Upper lobe of right lung (tissue), 1 donor: ENCODE results near the gene TTLL6. TPM values are rescaled to one million over a fixed set of nuclear protein-coding genes. Genes with fewer than 3 reads are reported as not detected.
"Not testable (repeated sequence)": the region's sequence is repeated elsewhere in the genome, so short reads cannot be mapped to it uniquely, and the experiment has no call there.

ENCODE experiments used
- ATAC-seq: fragments of 200-7000 bp; cut with Tn5 transposase; one replicate; pipeline ENCODE4 v1.9.1; 2020; ENCODE audit warnings: mild to moderate bottlenecking, moderate library complexity
- DNase-seq: peaks from one replicate; pipeline ENCODE4 v3.0.0-alpha.2; 2020
- H3K27ac ChIP-seq: fragments of 200-600 bp; one replicate; pipeline ENCODE4 v1.8.0; 2022
- H3K27me3 ChIP-seq: fragments of 200-600 bp; one replicate; pipeline ENCODE4 v1.8.0; 2022; ENCODE audit warnings: mild to moderate bottlenecking
- H3K36me3 ChIP-seq: fragments of 200-600 bp; one replicate; pipeline ENCODE4 v1.8.0; 2022
- H3K4me1 ChIP-seq: fragments of 200-600 bp; one replicate; pipeline ENCODE4 v1.8.0; 2022
- H3K4me3 ChIP-seq: fragments of 200-600 bp; one replicate; pipeline ENCODE4 v1.8.0; 2022; ENCODE audit warnings: mild to moderate bottlenecking
- H3K9me3 ChIP-seq: fragments of 200-600 bp; one replicate; pipeline ENCODE4 v1.8.0; 2022
- CTCF ChIP-seq: fragments of 200-600 bp; IDR thresholded peaks from one replicate; pipeline ENCODE4 v1.8.0; 2022; ENCODE audit warnings: antibody characterized with exemption
- intact Hi-C: fragments of 100-400 bp; cut with DNase I; formaldehyde crosslinking; loops from one replicate; pipeline ENCODE4 v1.11.0; 2022
- total RNA-seq: library from RNA; stranded (reverse); fragmentation: NEBNext Ultra II Directional; extraction: Animal tissue kit (Norgen Biotek cat#: 25700); gene quantifications from one replicate; pipeline ENCODE4 v1.2.1, GENCODE V29; 2021
- donor health status: DM: no; HTN: yes; CAD: no; lungs with severe emphysema.

The TTLL6 gene
- total RNA-seq, 1 donor from 2014 or later = 0.20 TPM

DNA sequence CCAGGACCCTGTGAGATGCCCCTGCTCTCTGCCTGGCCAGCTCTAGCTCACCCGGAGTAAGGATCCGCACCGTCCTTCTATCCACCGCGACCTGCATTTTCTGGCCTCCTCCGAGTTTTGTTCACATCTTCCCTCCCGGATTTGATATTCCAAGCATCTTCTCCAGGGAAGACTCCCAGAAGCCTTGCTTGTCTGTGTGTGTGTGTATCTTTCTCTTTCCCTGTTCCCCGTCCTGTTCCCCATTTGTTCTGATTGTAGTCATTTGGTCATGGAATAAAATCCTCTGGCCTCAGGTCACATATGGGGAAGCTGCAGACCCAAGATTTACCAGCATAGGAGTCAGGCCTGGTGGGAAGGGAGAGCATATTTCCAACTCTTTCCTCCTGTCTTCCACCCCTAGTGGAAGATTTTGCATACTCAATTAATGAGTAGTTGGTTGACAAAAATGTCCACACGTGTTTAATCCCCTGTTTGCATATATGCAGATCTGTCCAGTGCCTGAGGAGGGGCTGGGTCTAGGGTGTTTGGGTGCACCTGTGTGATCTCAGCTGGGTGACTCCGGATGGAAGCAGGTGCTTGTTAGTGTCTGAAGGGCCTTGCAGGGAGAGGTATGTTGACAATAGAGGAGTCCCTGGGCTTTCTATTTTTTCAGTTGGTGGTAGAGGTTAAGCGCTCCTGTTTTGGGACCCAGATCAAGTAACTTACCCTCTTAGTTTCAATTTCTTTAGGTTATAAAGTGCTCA, 96.6 kb downstream of the TTLL6 start:
- DNase-seq (no peak), ATAC-seq (no peak)
- intact Hi-C loops = no loop called here
- H3K27ac ChIP-seq = no peak overlapping the region
- peaks cover 13% of the 10 kb centered on the region for H3K4me1 ChIP-seq
- H3K9me3 ChIP-seq = no peaks in the 10 kb centered on the region
- TF ChIP-seq CTCF = no peak
- no peak overlapping the region for H3K4me3 ChIP-seq
- H3K27me3 ChIP-seq = peaks cover 100% of the 10 kb centered on the region
- no peaks in the 10 kb centered on the region for H3K36me3 ChIP-seq

GRCh38 chr17:48719642-48720265, 97.3 kb downstream of the TTLL6 start:
- Histone ChIP-seq H3K27ac (no peak overlapping the region), H3K4me3 (no peak overlapping the region), H3K36me3 (no peaks in the 10 kb centered on the region), H3K27me3 (peaks cover 100% of the 10 kb centered on the region), H3K9me3 (no peaks in the 10 kb centered on the region), H3K4me1 (peaks cover 13% of the 10 kb centered on the region)
- TF ChIP-seq CTCF = no peak
- intact Hi-C loops = no loop called here
- no peak for ATAC-seq
- DNase-seq = no peak

- Histone ChIP-seq H3K27me3 (peaks cover 100% of the 10 kb centered on the region), H3K36me3 (no peaks in the 10 kb centered on the region), H3K4me3 (no peak overlapping the region), H3K4me1 (peaks cover 8% of the 10 kb centered on the region), H3K9me3 (no peaks in the 10 kb centered on the region), H3K27ac (no peak overlapping the region)
- intact Hi-C loops = no loop called here
- DNase-seq (no peak), ATAC-seq (no peak)
- TF ChIP-seq CTCF = no peak
Observed at GRCh38 chr17:48718761-48719641, 98.0 kb downstream of the TTLL6 start.

- Histone ChIP-seq H3K27me3 (peaks cover 100% of the 10 kb centered on the region), H3K4me1 (peaks cover under 1% of the 10 kb centered on the region), H3K36me3 (no peaks in the 10 kb centered on the region), H3K4me3 (no peak overlapping the region), H3K27ac (no peak overlapping the region), H3K9me3 (no peaks in the 10 kb centered on the region)
- no peak for ATAC-seq
- no peak for TF ChIP-seq CTCF
- intact Hi-C loops = no loop called here
- DNase-seq = no peak
Observed at GRCh38 chr17:48718227-48718760, 98.7 kb downstream of the TTLL6 start.

DNA sequence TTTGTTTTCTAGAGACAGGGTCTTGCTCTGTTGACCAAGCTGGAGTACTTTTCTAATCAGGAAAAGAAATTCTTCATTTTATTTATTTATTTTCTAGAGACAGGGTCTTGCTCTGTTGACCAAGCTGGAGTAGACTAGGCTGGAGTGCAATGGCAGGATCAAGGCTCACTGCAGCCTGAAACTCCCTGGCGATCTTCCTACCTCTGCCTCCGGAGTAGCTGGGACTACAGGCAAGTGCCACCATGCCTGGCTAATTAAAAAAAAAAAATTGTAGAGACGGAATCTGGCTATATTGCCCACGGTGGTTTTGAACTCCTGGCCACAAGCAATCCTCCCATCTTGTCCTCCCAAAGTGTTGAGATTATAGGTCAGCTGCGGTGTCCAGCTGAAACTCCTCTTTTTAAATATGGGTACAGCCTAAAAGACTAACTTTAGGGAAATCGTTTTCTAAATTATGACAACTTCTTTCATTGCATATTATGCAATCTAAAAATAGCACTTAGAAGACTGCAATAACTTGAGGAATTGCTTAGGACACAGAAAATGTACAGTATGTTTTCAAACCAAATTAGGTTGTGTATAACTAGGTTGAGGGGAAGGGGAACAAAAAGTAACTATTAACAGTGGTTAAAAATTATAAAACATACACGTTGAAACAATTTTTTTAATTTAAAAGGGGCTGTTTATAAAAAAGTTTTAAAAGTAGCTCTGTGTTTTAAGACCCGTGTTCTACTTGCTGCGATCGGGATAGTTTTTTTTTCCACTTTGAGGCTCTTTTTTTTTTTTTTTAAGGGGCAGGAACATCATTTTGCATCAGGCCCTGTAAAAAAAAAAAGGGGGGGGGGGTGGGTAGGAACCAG, 99.4 kb downstream of the TTLL6 start:
- no peak for TF ChIP-seq CTCF
- Histone ChIP-seq H3K27me3 (peaks cover 100% of the 10 kb centered on the region), H3K27ac (no peak overlapping the region), H3K4me1 (no peaks in the 10 kb centered on the region), H3K9me3 (no peaks in the 10 kb centered on the region), H3K36me3 (no peaks in the 10 kb centered on the region), H3K4me3 (no peak overlapping the region)
- ATAC-seq (no peak), DNase-seq (no peak)
- intact Hi-C loops = no loop called here

DNA sequence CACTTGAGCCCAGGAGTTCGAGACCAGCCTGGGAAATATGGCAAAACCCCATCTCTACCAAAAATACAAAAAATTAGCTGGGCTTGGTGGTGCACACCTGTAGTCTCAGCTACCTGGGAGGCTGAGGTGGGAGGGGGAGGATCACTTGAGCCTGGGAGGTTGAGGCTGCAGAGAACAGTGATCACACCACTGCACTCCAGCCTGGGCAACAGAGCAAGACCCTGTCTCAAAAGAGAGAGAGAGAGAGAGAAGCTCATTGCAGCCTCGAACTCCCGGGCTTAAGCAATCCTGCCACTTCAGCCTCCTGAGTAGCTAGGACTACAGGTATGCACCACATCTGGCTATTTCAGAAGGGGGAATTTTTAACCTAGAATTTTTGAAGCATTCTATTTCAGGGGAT, 100.5 kb downstream of the TTLL6 start:
- H3K9me3 ChIP-seq, H3K36me3 ChIP-seq, H3K4me3 ChIP-seq, ATAC-seq, H3K27ac ChIP-seq, H3K4me1 ChIP-seq, intact Hi-C loops, DNase-seq: not testable (repeated sequence)
- H3K27me3 ChIP-seq = peaks cover 100% of the 10 kb centered on the region
